NCI-H187 treated with DMSO at 0.1 percent for 48 hours (cell line): ENCODE measurements around the gene DMD.
"Not testable (repeated sequence)": the region's sequence is repeated elsewhere in the genome, so short reads cannot be mapped to it uniquely, and the experiment has no call there.

Experiments used
- DNase-seq: peaks from one replicate; lab custom pipeline; 2025; lab: John Stamatoyannopoulos, UW

The DMD gene

DNA sequence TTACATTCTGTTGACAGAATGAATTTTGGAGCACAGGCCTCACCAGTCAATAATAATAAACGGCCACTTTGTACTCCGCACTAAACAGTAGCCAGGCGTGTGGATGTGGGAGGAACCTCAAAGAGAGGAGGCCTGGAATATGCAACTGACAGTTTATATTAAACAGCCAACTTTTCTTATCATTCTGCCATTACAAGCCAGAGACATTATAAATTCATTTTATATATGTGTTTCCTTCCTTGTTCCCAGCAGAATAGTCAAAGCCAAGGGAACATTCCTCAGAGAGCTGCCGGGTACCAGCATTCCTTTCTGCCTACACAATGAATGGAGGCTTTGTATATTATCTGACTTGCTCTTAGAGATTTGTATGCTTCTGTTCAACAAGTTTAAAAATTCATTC lies 1703.0 kb downstream of the DMD start:
- no peak for DNase-seq

DNA sequence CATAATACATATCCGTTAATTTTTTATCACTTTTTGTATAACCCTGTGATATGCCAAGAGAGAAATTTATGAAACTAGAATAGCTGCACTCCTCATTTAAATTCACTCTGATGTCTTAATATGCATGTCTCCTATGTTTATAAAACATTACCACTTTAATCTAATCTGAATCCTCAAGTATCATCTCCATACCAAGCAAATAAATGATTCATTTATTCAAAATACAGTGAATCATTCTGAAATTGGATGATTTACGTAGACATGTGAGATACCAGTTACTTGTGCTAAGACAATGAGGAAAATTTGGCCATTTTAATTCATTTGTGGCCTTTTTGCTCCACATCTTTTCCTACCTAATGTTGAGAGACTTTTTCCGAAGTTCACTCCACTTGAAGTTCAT lies 1704.4 kb downstream of the DMD start:
- no peak for DNase-seq

DNA sequence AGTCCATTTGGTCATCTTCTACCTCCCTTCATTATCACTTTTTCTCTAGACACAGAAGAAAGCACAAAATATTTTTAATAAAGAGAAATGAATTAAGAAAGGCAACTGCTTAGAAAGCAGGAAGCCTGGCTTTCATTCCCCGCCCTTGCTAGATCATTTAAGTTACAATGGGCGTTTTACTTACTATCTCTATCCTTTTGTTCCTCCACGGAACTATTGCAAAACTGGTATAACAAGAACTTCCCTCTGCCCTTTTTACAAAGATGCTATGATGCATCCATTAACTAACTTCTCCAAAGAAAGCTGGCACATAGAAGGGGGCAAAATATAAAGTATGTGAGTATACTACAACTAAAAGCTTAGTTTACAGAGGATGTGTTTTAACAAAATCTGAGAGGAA lies 1705.0 kb downstream of the DMD start:
- DNase-seq: no peak

DNA sequence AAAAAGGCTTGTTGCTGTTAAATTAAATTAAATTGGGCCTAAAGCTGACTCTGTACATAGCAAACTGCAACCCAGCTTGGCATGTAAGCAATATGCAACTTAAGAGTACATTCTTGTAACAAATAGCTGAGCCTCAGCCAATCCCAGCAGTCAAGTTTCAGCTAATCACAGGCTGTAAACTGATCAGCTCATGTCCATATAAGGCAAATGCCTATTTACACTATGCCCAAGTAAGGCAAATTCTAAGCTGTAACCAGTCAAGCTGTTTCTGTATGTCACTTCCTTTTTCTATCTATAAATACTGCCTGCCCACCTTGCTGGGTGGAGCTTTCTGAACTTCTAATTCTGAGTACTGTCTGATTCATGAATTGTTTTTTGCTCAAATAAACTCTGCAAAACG lies 1710.4 kb downstream of the DMD start:
- DNase-seq: no peak

DNA sequence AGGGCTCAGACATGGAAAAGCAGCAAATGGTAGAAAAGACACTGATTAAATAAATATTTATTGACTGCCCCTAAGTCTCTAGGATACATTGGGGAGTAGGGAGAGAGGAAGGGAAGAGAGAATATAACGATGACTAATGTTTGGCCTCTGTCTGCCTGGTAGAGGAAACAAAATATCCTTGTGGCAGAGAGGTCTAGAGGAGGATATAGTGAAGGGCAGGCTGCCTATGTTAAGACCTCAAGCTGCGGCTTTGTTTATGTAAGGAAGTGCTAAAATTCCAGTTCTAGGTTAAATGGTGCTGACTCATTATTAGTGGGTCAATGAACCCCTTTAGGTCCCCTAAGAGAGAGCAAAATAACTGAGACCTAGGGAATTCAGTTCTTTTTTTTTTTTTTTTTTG lies 1712.2 kb downstream of the DMD start:
- no peak for DNase-seq

DNA sequence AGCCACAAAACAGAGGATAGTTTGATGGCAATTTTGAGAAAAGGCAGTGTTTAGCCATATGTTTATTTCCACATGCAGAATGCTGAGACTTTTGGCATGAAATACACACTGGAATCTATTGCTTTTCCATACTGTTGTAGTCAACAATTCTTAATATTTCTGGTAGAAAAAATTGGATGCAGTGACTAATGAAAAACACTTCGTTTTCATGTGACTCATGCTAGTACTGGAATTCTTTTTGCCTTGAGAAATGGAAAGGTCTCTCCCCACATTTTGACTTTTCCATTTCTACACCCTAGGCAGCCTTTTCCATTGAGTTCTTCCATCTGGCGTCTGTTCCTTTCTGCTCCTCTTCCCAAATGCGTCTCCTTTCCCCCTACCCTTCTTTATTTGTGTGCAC lies 1714.3 kb downstream of the DMD start:
- DNase-seq: no peak

DNA sequence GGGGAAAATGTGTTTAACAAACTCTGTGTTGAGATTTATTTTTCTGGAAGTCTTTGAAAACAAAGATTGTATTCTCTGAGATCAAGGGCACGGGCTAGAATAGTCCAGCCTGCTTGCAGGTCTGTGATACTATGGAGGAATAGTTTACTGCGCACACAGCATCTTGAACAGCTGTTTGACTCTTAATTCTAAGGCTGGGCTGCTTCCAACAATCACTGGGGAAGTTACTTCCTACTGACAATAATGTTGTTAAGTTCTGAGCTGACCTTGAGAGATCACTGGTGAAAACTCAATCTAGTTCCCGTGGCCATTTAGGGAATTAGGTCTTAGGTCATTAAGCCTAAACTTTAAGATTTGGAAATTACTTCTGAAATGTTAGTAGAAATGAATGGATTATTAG lies 1723.4 kb downstream of the DMD start:
- DNase-seq: no peak

DNA sequence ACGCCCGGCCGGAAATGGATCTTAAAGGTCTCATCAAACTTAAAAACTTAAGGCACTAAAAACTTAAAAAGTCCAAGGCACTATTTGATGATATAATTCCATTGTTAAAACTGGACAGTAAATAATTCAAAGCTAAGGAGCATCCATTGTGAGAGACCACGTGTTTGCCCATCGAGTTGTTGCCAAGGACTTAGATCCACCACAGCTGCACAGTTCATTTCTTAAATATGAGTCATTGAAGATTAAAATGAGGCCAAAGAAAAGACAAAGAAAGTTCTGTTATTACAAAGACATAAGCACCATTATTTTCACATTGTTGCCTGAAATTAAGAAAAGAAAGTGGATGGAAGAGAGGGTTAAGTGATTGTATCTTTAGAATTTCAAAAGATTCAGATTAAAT lies 1728.0 kb downstream of the DMD start:
- DNase-seq: no peak

DNA sequence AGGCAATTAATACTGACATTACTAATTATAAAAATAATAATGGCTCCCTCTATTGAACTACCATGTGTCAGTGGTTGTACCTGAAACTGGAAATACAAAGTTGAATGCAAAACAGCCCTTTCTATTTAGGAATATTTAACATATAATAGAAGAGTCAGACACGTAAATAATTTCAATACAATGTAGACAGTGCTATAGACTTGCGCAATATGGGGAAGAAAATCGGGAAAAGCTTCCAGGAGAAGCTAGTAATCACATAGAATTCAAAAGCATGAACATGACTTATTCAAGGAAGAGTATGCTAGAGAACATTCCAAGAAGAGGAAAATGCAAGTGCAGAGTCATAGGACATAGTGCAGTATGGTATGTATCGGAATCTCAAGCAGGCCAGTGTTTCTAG lies 1730.7 kb downstream of the DMD start:
- DNase-seq: no peak

DNA sequence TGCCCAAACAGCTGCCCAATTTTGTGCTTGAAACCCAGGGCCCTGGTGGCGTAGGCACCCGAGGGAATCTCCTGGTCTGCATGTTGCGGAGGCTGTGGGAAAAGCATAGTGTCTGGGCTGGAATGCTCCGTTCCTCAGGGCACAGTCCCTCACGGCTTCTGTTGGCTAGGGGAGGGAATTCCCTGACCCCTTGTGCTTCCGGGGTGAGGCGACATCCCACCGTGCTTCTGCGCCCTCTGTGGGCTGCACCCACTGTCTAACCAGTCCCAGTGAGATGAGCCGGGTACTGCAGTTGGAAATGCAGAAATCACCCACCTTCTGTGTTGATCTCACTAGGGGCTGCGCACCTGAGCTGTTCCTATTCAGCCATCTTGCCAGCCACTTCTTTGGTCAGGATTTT lies 1740.1 kb downstream of the DMD start:
- DNase-seq: no peak

DNA sequence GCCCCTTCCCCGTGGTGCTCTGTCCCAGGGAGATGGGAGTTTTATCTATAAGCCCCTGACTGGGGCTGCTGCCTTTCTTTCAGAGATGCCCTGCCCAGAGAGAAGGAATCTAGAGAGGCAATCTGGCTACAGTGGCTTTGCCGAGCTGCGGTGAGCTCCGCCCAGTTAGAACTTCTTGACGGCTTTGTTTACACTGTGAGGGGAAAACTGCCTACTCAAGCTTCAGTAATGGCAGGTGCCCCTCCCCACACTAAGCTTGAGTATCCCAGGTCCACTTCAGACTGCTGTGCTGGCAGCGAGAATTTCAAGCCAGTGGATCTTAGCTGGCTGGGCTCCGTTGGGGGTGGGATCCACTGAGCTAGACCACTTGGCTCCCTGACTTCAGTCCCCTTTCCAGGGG lies 1740.6 kb downstream of the DMD start:
- not testable (repeated sequence) for DNase-seq

DNA sequence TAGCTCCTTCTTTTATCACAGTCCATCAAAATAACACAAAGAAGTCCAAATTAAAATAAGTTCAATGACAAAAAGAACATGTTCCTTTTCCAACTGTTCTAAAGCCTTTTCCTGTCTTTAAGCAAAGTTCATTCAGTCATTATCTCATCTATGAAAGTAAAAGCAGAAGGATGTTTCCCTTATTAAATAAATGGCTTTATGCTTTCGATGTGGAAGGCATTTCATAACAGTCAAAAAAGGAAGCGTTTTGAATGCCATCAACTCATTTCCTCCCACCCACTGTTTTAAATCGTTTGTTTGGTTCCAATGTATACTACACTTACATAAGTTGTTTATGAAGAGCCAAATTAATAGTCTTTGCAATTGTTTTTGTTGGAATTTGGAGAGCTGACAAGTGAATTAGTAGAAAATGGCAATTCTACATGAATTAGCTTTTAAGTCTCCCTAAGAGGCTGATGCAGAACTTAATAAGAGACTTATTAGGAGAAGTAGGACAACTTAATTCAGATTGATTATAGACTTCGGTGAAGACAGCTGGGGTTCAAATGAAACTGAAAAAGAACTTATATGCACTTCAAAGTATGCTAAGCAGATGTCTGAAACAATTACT lies 1746.9 kb downstream of the DMD start:
- DNase-seq: no peak

DNA sequence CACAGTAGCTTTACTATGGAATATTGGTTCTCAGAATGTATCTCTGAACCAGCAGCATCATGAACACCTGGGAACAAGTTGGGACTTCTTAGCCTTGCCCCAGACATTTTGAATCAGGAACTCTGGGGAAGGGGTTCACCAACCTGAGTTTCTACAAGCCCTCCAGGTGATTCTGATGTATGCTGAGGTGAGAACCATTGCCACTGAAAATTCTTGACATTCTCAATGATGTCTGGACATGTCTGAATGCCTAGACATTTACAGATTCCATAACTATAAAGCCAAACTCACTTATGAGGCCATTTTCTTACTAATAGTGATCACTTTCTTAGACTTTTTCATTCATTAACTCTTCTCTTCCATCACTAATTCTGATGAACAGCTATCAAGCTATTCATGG lies 1750.1 kb downstream of the DMD start:
- DNase-seq: no peak

DNA sequence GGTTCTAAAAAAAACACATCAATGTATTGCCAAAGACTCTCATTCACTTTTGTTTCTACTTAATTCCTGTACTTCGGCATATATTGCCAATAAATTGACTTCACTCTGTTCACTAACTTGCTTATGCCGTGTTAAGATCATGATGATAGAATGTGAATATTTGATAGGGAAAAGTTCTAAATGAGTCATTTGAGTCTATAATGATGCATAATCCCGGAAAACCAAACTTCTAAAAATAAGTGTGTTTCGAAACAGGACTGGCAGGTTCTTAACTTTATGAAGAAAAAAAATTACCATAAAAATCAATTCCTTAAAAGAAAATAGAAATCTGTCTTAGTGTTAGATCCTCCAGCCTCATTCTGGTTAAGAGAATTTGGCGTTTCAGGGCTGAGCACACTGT lies 1752.0 kb downstream of the DMD start:
- DNase-seq: no peak

DNA sequence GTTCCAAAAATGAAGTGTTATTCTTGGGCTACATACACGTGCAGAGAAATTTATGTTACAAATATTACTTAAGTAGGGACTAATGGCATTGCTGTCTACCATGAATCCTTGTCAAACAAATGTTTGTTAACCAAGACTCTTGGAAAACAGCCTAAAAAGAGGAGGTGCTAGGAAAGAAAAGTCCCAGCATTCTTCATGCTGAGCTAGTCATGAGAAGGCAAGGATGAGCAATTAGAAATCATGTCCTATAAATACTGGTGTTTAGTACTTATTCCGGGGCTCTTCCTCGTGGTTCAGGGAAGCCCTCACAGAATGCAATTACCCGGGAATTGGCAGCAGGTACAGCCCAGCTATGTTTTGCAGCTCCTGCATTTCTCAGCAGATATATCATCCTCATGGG lies 1761.4 kb downstream of the DMD start:
- no peak for DNase-seq

DNA sequence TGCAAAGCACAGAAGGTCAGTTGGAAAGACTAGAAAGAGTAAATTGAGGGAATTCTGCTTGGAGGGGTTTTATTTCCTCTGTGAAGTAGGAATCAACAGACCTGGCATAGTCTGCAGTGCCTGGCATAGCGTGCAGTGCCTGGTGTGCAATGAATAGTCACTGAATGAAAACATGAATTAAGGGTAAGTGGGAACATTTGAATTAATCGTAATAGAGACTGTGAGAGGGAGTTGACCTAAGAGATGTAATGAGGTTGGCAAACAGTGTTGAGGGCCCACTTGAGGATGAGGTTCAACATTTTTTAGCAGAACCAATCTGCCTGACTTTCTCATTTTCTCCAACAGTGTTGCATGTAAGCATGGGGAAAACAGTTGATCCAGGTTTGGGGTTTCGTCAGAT lies 1762.3 kb downstream of the DMD start:
- no peak for DNase-seq

DNA sequence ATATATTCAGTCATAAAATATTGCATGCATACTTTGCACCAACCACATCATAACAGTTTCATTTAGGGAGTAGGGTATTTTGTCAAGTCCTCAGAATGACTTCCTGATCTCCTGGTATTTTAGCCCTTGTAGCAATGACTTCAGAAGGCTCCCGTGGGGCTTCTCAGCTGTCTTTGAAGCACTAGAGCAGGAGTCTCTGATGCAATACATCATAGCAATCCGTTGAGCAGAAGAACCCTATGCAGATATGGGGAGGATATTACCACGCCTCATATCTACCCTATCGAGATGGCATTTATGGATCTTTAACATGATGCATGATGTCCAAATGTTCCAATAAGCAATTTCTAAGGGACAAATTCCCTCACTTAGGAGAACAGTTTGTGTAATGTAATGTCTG lies 1765.8 kb downstream of the DMD start:
- DNase-seq: no peak

DNA sequence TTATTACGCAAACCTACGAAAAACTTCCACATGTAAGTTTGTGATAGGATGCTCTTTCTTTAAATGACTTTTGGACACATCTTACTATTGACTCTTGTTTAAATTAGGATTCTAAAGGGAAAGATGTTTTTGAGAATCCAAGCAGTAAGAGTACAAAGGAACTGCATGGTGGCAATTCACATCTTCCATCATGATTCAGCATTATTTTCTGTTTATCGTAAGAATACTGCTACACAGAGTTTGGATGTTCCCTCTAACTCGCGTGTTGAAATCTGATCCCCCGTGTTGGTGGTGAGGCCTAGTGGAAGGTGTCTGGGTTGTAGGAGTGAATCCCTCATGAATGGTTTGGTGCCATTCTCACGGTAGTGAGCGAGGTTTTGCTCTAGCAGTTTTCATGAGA lies 1767.7 kb downstream of the DMD start:
- no peak for DNase-seq

DNA sequence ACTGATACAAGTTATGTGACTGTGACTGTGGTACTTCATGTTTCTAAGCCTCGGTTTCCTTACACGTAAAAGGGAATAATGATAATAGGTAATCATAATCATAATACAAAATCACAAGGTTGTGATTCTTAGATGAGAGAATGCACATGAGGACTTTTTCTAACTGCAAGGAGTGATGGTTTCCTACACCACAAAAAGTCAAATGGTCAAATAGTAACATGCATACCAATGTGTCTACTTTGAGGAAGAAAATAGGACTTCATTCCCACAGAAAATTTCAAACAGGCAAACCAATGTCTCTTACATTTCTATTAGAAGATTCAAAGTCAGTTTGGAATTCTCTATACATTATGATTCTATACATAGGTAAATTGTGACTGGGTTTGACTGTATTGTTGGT lies 1770.8 kb downstream of the DMD start:
- no peak for DNase-seq

DNA sequence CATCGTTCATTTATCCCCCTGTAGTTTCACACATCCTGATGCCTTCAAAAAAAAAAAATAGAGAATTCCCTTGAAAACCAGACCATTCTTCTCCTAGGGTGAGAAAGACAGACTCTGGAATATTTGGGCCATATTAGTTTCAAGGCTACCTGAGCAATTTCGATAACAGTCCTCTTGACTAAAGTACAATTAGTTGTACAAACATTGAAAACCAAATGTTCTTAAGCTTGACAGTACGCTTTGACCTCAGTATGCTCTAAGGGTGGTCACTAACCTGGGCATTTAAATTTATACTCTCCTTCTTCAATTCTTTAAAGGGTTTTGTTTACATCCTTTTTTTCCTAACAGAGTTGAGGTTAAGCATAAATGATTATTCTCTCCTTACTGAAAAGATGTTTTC lies 1774.9 kb downstream of the DMD start:
- DNase-seq: no peak

DNA sequence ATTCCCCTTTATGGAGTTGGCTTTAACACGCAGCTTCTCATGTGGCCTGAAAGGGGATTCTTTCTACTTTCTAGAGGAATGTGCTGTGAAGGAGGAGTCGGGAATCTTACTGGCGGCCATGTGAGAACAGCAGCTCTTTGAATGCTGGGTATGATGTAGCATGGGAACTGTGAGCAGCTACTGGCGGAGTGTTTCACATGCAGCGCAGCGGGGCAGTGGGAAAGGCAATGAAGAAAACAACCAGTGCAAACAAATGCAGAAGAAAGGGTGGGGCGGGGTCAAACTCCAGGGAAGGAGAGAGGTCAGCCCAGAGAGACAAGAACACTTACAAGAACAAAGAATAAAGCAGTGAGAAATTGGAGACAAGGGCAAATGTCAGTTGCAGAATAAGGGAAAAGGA lies 1775.8 kb downstream of the DMD start:
- DNase-seq: no peak

DNA sequence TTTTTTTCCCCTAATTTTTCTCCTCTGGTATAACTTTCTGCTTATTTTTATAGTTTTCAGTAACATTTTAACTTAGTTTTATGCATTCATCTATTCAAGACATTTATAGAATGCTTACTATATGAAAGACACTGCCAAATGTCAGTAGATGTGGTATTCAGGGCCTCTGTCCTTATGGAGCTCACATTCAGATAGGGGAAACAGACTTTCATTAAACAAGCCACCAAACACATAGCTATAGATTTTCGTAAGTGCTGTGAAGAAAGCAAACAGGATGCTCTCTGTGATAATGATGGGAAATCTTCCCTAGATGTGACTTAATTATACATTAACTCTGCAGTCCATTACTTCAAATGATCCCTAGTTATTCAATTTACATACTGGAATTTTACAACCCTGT lies 1777.5 kb downstream of the DMD start:
- DNase-seq: no peak

DNA sequence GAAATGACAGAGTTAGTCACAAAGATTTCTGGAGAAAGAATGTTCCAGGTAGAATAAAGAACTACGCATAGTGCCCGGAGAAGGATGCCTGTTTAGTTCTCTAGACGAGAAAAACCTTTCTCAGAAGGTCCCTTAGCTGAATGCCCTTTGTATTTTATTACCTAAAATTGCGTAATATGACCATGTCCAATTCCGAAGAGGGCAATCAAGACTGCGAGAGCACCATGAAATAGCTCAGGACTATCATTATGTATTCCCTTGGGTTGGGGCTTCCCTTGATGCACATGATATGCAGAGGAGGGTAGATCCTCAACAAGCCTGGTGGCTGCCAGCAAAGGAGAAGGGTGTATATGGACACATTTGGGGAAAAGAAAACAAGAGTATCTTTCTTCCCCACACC lies 1781.4 kb downstream of the DMD start:
- DNase-seq: no peak

DNA sequence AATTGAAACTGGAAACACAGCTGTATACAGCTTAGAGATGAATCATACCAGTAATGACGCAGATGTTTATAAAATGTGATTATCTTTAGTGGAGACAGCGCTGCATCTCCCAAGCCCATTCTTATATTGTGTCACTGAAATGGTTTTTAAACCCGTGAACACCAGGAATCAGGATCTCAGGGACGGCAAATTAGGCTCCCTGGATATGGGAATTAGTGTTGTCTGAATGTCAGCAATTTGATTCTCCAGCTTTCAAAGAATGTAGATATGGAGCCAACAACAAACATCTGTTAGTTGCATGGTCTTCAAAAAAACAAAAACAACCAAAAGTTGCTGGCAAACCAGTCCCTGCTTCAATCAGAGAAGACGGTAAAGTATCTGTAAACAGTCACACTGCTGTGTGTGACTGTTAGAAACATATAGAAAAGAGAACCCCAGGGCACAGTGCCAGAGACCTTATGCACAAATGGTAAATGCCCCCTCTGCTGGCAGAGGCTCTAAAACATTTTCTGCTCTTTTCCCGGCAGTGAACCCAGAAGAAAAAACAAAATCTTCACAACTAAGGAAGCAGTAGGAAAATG lies 1787.7 kb downstream of the DMD start:
- DNase-seq: no peak

DNA sequence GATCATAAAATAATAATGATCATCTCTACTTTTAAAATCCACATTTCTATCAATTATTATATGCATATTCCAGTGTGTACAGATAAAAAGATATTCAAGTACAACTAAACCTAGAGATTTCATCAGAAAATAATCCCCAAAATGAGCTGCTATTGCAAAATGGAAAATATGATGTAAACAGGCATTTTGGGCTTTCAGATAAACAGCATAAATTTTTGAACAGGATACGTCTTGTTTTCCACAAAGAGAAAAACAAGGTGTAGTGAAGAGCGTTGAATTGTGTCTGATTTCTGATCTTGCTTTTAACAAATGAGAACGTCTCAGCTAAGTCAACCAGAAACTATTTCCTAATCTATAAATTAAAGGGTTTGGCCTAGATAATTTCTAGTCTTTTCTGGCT lies 1789.9 kb downstream of the DMD start:
- DNase-seq: no peak
